K562 (cell line): ENCODE results near the gene CEMIP. TPM values are rescaled to one million over a fixed set of nuclear protein-coding genes. Genes with fewer than 3 reads are reported as not detected.
A peak's percentile ranks its signal among the peaks of the same experiment; 100 is the strongest.

ENCODE experiments used
- ASH1L ChIP-seq: fragments of 450-650 bp; IDR thresholded peaks from 2 replicates; pipeline ENCODE4 v1.6.1; 2018; ENCODE audit warnings: borderline replicate concordance, mild to moderate bottlenecking, low read depth; ENCODE audit not compliant: partially characterized antibody
- CTCFL ChIP-seq: IDR thresholded peaks from 2 replicates; pipeline ENCODE4 v1.6.1; 2011; ENCODE audit warnings: borderline replicate concordance, low read depth, mild to moderate bottlenecking, moderate library complexity, low read length; ENCODE audit not compliant: insufficient read depth, poor library complexity, severe bottlenecking
- CXXC5 ChIP-seq: fragments of 250-450 bp; sonication (Bioruptor Pico); IDR thresholded peaks from 2 replicates; pipeline ENCODE4 v1.8.0; 2022; ENCODE audit warnings: inconsistent platforms, mild to moderate bottlenecking, moderate library complexity
- RAD21 ChIP-seq, 2 experiments: fragments of 250-450 bp in 1 of 2; fragments of 450-650 bp in 1 of 2; sonication (Bioruptor Pico) in 1 of 2; formaldehyde crosslinking in 1 of 2; IDR thresholded peaks in 1 of 2; conservative IDR thresholded peaks in 1 of 2; 2 replicates each; pipeline versions ENCODE4 v1.4.0 to v1.8.0; 2020 to 2022; ENCODE audit warnings: mild to moderate bottlenecking in 2 of 2, moderate library complexity in 1 of 2
- SMC3 ChIP-seq: conservative IDR thresholded peaks from 2 replicates; pipeline ENCODE4 v1.6.1; 2011; ENCODE audit warnings: low read depth, low read length, improper control_type of control experiment; ENCODE audit not compliant: insufficient read depth
- STAG1 ChIP-seq: sonication (generic); formaldehyde crosslinking; IDR thresholded peaks from 2 replicates; pipeline ENCODE4 v1.5.0; 2020; ENCODE audit warnings: missing genetic modification reagents, borderline replicate concordance
- ZKSCAN8 ChIP-seq: fragments of 200-800 bp; sonication (Bioruptor generic); IDR thresholded peaks from 2 replicates; pipeline ENCODE4 v1.6.1; 2016; ENCODE audit warnings: missing genetic modification characterization, missing compliant biosample characterization
- ZNF445 ChIP-seq: fragments of 250-450 bp; sonication (Bioruptor Pico); IDR thresholded peaks from 2 replicates; pipeline ENCODE4 v1.4.0; 2020; ENCODE audit warnings: low read depth, mild to moderate bottlenecking, moderate library complexity
- ZNF778 ChIP-seq: fragments of 450-650 bp; formaldehyde crosslinking; IDR thresholded peaks from 2 replicates; pipeline ENCODE4 v1.4.0; 2020; ENCODE audit warnings: mild to moderate bottlenecking, moderate library complexity
- polyA plus RNA-seq, 8 experiments: library from polyadenylated mRNA; depleted of rRNA in 4 of 8; stranded (reverse) in 5 of 8; unstranded in 3 of 8; fragments of >200 nt; fragmentation: Nextera tagmentation in 2 of 8; fragmentation: Illumina TruSeq in 1 of 8; extraction: Ambion mirVana in 2 of 8; extraction: Trizol in 1 of 8; gene quantifications; 2 replicates each; pipeline versions ENCODE4 v1.2.1 to v1.2.3, GENCODE V29; 2011 to 2014; ENCODE audit warnings: inconsistent platforms in 1 of 8, missing spikeins in 1 of 8
- total RNA-seq, 7 experiments: library from RNA; depleted of rRNA in 6 of 7; stranded (reverse); fragments of >200 nt in 6 of 7; fragmentation: Illumina TruSeq in 2 of 7; extraction: Trizol in 2 of 7; gene quantifications; 2 replicates each; pipeline versions ENCODE4 v1.2.1 to v1.2.3, GENCODE V29; 2011 to 2021; ENCODE audit warnings: low replicate concordance in 1 of 7
- TF ChIP-seq, protein P1 (sequence below), 2 experiments: fragments of 450-650 bp; formaldehyde crosslinking in 1 of 2; IDR thresholded peaks; 2 replicates each; pipeline versions ENCODE4 v1.4.0 to v1.6.1; 2014 to 2020; ENCODE audit warnings: mild to moderate bottlenecking in 2 of 2, borderline replicate concordance in 1 of 2, low read depth in 1 of 2

Gene CEMIP
- total and polyA plus RNA-seq, 9 of the 15 experiments (the other 6 are each of a cell fraction or from before 2014, with no cell fraction given) = 0.33 TPM; not detected in 8

GRCh38 chr15:80778964-80779657, at the start of gene CEMIP (continued):
- TF ChIP-seq ZKSCAN8 (CRISPR knock-in tag) (no peak), ZNF445 (CRISPR knock-in tag) (no peak), ASH1L (no peak), STAG1 (CRISPR knock-in tag) (peak; percentile 53; the same call in 1 of the 2 replicates), SMC3 (peak; percentile 57), RAD21 (CRISPR knock-in tag; conservative IDR thresholded peaks at IDR 0.05 in 1 of 2, IDR thresholded peaks at IDR 0.05 in 1 of 2) (peak; percentile 45 to 82), ZNF778 (CRISPR knock-in tag) (no peak), CXXC5 (CRISPR knock-in tag) (0 out of 2 replicates have a peak, but pooled peaks have one; percentile 9), CTCFL (peak; percentile 59)
- TF ChIP-seq, protein P1, sequence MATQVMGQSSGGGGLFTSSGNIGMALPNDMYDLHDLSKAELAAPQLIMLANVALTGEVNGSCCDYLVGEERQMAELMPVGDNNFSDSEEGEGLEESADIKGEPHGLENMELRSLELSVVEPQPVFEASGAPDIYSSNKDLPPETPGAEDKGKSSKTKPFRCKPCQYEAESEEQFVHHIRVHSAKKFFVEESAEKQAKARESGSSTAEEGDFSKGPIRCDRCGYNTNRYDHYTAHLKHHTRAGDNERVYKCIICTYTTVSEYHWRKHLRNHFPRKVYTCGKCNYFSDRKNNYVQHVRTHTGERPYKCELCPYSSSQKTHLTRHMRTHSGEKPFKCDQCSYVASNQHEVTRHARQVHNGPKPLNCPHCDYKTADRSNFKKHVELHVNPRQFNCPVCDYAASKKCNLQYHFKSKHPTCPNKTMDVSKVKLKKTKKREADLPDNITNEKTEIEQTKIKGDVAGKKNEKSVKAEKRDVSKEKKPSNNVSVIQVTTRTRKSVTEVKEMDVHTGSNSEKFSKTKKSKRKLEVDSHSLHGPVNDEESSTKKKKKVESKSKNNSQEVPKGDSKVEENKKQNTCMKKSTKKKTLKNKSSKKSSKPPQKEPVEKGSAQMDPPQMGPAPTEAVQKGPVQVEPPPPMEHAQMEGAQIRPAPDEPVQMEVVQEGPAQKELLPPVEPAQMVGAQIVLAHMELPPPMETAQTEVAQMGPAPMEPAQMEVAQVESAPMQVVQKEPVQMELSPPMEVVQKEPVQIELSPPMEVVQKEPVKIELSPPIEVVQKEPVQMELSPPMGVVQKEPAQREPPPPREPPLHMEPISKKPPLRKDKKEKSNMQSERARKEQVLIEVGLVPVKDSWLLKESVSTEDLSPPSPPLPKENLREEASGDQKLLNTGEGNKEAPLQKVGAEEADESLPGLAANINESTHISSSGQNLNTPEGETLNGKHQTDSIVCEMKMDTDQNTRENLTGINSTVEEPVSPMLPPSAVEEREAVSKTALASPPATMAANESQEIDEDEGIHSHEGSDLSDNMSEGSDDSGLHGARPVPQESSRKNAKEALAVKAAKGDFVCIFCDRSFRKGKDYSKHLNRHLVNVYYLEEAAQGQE (IDR thresholded peaks at IDR 0.05; ENCODE audit: borderline replicate concordance) = peak; percentile 75; the same call in 1 of the 2 replicates
- TF ChIP-seq, protein P1 (CRISPR knock-in tag; IDR thresholded peaks at IDR 0.05; ENCODE audit: low read depth) = no peak
